ENCODE results near the gene SCTR.

SCTR gene

DNA sequence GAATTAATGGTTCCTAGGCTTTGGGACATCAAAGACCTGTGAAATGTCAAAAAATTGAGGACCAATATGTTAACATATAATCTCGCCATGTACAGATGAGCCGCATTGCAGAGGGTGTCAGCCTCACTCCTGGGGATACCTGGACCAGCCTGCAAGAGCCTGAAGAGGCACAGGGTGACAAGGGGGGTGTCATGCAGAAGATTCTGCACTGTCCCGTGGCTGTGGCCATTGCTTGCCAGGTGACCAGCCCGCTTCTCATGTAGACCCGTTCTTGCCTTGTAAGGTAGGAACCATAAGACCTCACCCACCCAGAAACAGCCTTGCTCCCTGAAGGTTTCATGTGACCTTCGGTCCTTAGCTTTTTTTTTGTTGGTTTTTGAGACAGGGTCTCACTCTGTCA lies 55.2 kb downstream of the SCTR start:
- TF ChIP-seq, protein P1, sequence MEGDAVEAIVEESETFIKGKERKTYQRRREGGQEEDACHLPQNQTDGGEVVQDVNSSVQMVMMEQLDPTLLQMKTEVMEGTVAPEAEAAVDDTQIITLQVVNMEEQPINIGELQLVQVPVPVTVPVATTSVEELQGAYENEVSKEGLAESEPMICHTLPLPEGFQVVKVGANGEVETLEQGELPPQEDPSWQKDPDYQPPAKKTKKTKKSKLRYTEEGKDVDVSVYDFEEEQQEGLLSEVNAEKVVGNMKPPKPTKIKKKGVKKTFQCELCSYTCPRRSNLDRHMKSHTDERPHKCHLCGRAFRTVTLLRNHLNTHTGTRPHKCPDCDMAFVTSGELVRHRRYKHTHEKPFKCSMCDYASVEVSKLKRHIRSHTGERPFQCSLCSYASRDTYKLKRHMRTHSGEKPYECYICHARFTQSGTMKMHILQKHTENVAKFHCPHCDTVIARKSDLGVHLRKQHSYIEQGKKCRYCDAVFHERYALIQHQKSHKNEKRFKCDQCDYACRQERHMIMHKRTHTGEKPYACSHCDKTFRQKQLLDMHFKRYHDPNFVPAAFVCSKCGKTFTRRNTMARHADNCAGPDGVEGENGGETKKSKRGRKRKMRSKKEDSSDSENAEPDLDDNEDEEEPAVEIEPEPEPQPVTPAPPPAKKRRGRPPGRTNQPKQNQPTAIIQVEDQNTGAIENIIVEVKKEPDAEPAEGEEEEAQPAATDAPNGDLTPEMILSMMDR (IDR thresholded peaks at IDR 0.05; ENCODE audit: insufficient read depth, low read depth, low read length, missing control alignments) = no peak
- DNase-seq (ENCODE audit: low read depth) = no peak
- no peak overlapping the region for H3K4me3 ChIP-seq (ENCODE audit: low read length)

DNA sequence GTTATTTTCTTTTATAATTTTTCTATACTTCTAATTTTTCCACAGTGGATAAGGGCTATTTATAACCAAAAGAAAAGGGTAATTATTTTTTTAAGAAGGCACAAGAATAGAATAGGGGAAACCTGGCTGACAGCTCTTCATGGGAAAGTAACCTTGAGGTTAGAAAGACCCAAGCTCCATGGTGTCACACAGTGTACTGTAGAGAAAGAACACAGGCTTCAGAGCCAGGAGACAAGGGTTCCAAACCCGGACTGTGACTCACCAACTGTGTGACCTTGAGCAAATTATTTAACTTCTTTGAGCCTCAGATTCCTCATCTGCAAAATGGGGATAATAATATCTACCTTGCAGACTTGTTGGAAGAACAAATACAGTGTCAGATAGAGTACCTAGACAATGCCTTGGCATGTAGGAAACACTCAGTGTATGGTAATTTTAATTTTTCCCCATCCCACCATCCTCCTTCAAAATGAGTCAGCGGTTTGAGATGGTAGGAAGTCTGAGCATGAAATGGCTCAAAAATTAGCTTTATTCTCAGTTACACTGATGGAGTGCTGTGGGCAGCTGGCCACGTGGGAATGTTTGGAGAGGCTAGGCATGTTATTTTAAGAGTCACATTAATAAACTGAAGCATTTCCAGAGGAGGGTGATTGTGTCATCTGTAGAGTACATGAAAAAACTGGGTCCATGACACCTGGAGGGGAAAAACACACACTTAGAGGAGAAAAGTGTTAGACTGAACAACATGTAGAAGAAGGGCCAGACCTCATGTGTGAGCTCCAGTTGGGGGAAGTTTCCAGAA lies 55.9 kb downstream of the SCTR start:
- H3K4me3 ChIP-seq (ENCODE audit: low read length) = no peak overlapping the region
- TF ChIP-seq, protein P1 (IDR thresholded peaks at IDR 0.05; ENCODE audit: insufficient read depth, low read depth, low read length, missing control alignments) = no peak
- no peak for DNase-seq (ENCODE audit: low read depth)

GRCh38 chr2:119466373-119466772 lies 57.9 kb downstream of the SCTR start:
- no peak overlapping the region for H3K4me3 ChIP-seq (ENCODE audit: low read length)
- DNase-seq (ENCODE audit: low read depth) = no peak
- TF ChIP-seq, protein P1 (IDR thresholded peaks at IDR 0.05; ENCODE audit: insufficient read depth, low read depth, low read length, missing control alignments) = no peak

DNA sequence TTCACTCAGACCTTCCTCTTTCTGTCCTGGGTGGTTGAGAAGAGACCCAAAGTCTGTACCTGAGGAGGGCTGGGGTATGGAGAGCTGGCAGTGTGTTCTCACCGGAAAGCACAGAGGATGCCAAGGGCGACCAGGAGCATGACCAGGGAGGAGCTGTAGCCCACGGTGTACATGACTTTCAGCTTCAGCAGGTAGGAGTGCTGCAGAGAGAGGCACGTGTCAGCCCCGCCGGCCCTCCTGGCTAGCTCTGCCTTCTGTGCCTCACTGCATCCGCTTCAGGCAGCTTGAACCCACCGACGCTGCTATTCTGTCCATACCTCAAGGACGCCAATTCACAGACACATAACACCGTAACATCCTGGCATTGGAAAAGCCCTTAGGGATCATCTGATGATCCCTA lies 58.6 kb downstream of the SCTR start:
- no peak overlapping the region for H3K4me3 ChIP-seq (ENCODE audit: low read length)
- TF ChIP-seq, protein P1 (IDR thresholded peaks at IDR 0.05; ENCODE audit: insufficient read depth, low read depth, low read length, missing control alignments) = no peak
- no peak for DNase-seq (ENCODE audit: low read depth)

DNA sequence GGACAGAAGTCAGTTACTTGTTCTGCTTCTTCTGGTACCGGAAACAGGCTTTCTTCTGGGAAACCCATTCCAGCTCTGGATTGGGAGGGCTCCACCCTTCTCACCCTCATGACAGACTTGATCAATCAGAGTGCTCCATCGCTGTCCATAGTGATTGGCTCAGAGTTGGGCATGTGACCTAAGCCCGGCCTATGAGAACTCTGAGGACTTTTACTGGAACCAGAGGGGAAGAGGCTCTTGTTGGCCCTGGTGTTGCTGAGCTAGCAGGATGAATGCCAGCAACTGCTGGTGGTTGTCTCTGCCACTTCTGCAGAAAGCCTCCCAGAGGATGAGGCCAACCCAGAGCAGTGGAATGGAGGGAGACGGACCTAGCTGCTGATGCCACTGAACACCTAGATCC lies 59.3 kb downstream of the SCTR start:
- TF ChIP-seq, protein P1 (IDR thresholded peaks at IDR 0.05; ENCODE audit: insufficient read depth, low read depth, low read length, missing control alignments) = no peak
- H3K4me3 ChIP-seq (ENCODE audit: low read length) = no peak overlapping the region
- DNase-seq (ENCODE audit: low read depth) = no peak

- TF ChIP-seq, protein P1 (IDR thresholded peaks at IDR 0.05; ENCODE audit: insufficient read depth, low read depth, low read length, missing control alignments) = no peak
- DNase-seq (ENCODE audit: low read depth) = no peak
- H3K4me3 ChIP-seq (ENCODE audit: low read length) = no peak overlapping the region
Measured at GRCh38 chr2:119463990-119464389, 60.3 kb downstream of the SCTR start.

- DNase-seq (ENCODE audit: low read depth) = no peak
- H3K4me3 ChIP-seq (ENCODE audit: low read length) = no peak overlapping the region
- TF ChIP-seq, protein P1 (IDR thresholded peaks at IDR 0.05; ENCODE audit: insufficient read depth, low read depth, low read length, missing control alignments) = no peak
Measured at GRCh38 chr2:119463136-119463535, 61.1 kb downstream of the SCTR start.
